Right ventricle myocardium superior (tissue), 1 donor: ENCODE measurements around the gene KARS1. TPM values are rescaled to one million over a fixed set of nuclear protein-coding genes. Genes with fewer than 3 reads are reported as not detected.
"Not testable (repeated sequence)": the region's sequence is repeated elsewhere in the genome, so short reads cannot be mapped to it uniquely, and the experiment has no call there.

ENCODE experiments used
- ATAC-seq: fragments of 200-7000 bp; cut with Tn5 transposase; one replicate; pipeline ENCODE4 v1.9.1; 2020; ENCODE audit warnings: mild to moderate bottlenecking; ENCODE audit not compliant: poor library complexity
- DNase-seq: peaks from one replicate; pipeline ENCODE4 v3.0.0-alpha.2; 2020
- intact Hi-C: fragments of 100-400 bp; cut with DNase I; formaldehyde crosslinking; loops from one replicate; pipeline ENCODE4 v1.11.2; 2022
- total RNA-seq: library from RNA; stranded (reverse); fragmentation: NEBNext Ultra II Directional; extraction: Animal tissue kit (Norgen Biotek cat#: 25700); gene quantifications from one replicate; pipeline ENCODE4 v1.2.1, GENCODE V29; 2021
- donor health status: DM: no; HTN: yes; CAD: no; lungs with severe emphysema.

KARS1 gene
- total RNA-seq, 1 donor from 2014 or later: 137 TPM

- intact Hi-C loops: no loop called here
- DNase-seq (no peak), ATAC-seq (no peak)
These were observed 53.3 kb downstream of the KARS1 start for GRCh38 chr16:75593825-75594820.

GRCh38 chr16:75593308-75593707 is 54.2 kb downstream of the KARS1 start:
- DNase-seq (no peak), ATAC-seq (no peak)
- intact Hi-C loops: no loop called here

GRCh38 chr16:75591927-75592326 is 55.5 kb downstream of the KARS1 start:
- intact Hi-C loops: not testable (repeated sequence)

GRCh38 chr16:75590920-75591843 is 56.3 kb downstream of the KARS1 start:
- ATAC-seq: peak; percentile 92
- DNase-seq: peak; percentile 75
- intact Hi-C loops: no loop called here

More at GRCh38 chr16:75591927-75592326, 55.5 kb downstream of the KARS1 start:
- ATAC-seq, DNase-seq: not testable (repeated sequence)

- ATAC-seq (peak; percentile 68), DNase-seq (peak; percentile 62)
- intact Hi-C loops: no loop called here
These were observed 58.2 kb downstream of the KARS1 start for GRCh38 chr16:75589306-75589705.

- intact Hi-C loops: no loop called here
- ATAC-seq: no peak
- DNase-seq: no peak
These were observed 58.7 kb downstream of the KARS1 start for GRCh38 chr16:75588716-75589115.

GRCh38 chr16:75584108-75584507 is 63.4 kb downstream of the KARS1 start:
- intact Hi-C loops: no loop called here
- DNase-seq: no peak
- no peak for ATAC-seq

GRCh38 chr16:75579281-75579834 is 68.1 kb downstream of the KARS1 start:
- intact Hi-C loops: no loop called here
- no peak for DNase-seq

GRCh38 chr16:75578725-75579124 is 68.7 kb downstream of the KARS1 start:
- ATAC-seq (no peak), DNase-seq (no peak)
- intact Hi-C loops: no loop called here

More at GRCh38 chr16:75579281-75579834, 68.1 kb downstream of the KARS1 start:
- no peak for ATAC-seq

GRCh38 chr16:75578212-75578611 is 69.3 kb downstream of the KARS1 start:
- DNase-seq (no peak), ATAC-seq (no peak)
- intact Hi-C loops: no loop called here

Other genes starting within 250 kb of the KARS1 start
- gene CFDP1, start 214.2 kb downstream of the KARS1 start, total RNA-seq: 25.1 TPM
- gene TMEM170A, start 183.0 kb downstream of the KARS1 start, total RNA-seq: 9.5 TPM
- gene CHST6, start 152.2 kb downstream of the KARS1 start, total RNA-seq: 0.78 TPM
- gene CHST5, start 111.6 kb downstream of the KARS1 start, total RNA-seq: 0.22 TPM
- 4.1 TPM for gene TMEM231, start 91.4 kb downstream of the KARS1 start, total RNA-seq
- gene GABARAPL2, start 81.3 kb downstream of the KARS1 start, total RNA-seq: 239 TPM
- gene ADAT1, start 24.4 kb downstream of the KARS1 start, total RNA-seq: 19.3 TPM
- 50.7 TPM for gene TERF2IP, start 108 bp upstream of the KARS1 start, total RNA-seq
- gene CPHXL2, start 29.3 kb upstream of the KARS1 start, total RNA-seq: not detected
- gene DUXB, start 53.8 kb upstream of the KARS1 start, total RNA-seq: not detected
- gene CPHXL, start 78.8 kb upstream of the KARS1 start, total RNA-seq: not detected